ENCODE results near the gene ZNF219.

Gene ZNF219

DNA sequence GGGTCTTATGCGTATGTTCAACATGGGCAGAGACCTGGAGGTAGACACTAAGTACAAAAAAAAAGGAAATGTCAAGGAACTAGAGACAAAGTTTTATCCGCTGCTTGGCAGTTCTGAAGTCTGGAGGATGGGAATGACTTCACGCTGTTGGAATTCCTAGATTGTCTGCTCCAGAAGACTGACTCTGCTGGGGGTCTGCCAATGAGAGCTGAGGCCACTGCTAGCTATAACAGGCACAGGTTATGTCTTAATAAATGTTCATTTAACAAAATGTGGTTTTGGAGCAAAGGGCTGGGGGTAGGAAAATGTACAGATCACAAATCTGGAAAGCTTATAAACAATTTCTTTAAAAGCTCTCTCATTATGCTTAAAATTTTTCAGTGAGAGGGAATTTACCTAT, 35.0 kb downstream of the ZNF219 start:
- TF ChIP-seq, protein P1, sequence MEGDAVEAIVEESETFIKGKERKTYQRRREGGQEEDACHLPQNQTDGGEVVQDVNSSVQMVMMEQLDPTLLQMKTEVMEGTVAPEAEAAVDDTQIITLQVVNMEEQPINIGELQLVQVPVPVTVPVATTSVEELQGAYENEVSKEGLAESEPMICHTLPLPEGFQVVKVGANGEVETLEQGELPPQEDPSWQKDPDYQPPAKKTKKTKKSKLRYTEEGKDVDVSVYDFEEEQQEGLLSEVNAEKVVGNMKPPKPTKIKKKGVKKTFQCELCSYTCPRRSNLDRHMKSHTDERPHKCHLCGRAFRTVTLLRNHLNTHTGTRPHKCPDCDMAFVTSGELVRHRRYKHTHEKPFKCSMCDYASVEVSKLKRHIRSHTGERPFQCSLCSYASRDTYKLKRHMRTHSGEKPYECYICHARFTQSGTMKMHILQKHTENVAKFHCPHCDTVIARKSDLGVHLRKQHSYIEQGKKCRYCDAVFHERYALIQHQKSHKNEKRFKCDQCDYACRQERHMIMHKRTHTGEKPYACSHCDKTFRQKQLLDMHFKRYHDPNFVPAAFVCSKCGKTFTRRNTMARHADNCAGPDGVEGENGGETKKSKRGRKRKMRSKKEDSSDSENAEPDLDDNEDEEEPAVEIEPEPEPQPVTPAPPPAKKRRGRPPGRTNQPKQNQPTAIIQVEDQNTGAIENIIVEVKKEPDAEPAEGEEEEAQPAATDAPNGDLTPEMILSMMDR (IDR thresholded peaks at IDR 0.05; ENCODE audit: low read depth, low read length): no peak
- no peaks in the 10 kb centered on the region for H3K9me3 ChIP-seq
- no peaks in the 10 kb centered on the region for H3K4me1 ChIP-seq
- H3K27me3 ChIP-seq: no peaks in the 10 kb centered on the region
- no peak for DNase-seq
- no peaks in the 10 kb centered on the region for H3K36me3 ChIP-seq
- no peak overlapping the region for H3K4me3 ChIP-seq (ENCODE audit: low read depth, low read length)

DNA sequence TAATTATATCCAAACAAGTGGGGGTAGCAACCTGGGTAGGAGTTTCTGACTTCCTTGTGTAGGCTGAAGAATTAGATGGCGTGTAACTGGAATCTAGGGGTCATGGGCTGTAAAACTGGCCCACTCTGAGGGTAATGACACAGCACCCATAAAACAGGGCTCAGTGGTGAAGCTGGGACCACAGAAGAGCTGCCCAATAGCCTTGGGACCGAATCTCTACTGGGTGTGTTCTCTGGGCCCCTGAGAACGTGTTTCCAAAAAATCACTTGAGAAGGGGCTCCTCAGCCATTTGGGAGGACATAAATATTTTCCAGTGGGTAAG, 37.1 kb downstream of the ZNF219 start:
- TF ChIP-seq, protein P1 (IDR thresholded peaks at IDR 0.05; ENCODE audit: low read depth, low read length): no peak
- Histone ChIP-seq H3K36me3 (no peaks in the 10 kb centered on the region), H3K4me1 (no peaks in the 10 kb centered on the region), H3K9me3 (no peaks in the 10 kb centered on the region), H3K27me3 (no peaks in the 10 kb centered on the region), H3K4me3 (ENCODE audit: low read depth, low read length) (no peak overlapping the region)
- no peak for DNase-seq

DNA sequence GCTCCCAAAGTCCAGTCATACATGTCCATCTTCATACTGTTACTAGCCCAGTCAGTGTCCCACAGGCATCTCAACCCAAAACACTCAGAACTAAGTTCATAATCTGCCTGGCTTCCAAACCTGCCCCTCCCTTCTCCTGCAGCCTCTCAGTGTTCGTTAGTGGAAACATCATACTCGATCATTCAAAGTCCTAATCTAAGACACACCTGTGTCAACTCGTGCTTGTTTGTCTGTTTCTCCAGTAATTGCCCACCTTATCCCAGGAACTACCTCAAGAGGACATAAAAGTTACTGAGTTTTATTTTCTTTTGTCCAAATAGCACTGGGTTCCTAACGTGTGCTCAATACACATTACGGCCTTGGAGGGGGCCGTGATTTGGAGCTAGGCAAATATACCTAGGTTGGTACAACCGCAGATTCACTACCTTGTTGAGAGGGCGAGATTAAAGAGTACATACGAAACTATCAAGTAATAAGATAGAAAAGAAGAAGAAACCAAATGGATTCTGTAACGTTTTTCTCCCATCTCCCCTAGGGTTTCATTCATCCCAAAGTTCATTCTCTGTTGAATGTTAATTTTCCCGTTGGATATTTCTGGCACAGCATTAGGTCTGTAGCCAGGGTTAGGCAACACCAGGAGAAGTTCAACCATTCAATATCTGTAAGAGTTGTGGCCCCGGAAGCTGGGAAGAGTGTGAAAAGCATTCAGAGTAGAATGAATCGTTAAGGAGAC, 37.7 kb downstream of the ZNF219 start:
- no peaks in the 10 kb centered on the region for H3K4me1 ChIP-seq
- H3K9me3 ChIP-seq: no peaks in the 10 kb centered on the region
- TF ChIP-seq, protein P1 (IDR thresholded peaks at IDR 0.05; ENCODE audit: low read depth, low read length): no peak

DNA sequence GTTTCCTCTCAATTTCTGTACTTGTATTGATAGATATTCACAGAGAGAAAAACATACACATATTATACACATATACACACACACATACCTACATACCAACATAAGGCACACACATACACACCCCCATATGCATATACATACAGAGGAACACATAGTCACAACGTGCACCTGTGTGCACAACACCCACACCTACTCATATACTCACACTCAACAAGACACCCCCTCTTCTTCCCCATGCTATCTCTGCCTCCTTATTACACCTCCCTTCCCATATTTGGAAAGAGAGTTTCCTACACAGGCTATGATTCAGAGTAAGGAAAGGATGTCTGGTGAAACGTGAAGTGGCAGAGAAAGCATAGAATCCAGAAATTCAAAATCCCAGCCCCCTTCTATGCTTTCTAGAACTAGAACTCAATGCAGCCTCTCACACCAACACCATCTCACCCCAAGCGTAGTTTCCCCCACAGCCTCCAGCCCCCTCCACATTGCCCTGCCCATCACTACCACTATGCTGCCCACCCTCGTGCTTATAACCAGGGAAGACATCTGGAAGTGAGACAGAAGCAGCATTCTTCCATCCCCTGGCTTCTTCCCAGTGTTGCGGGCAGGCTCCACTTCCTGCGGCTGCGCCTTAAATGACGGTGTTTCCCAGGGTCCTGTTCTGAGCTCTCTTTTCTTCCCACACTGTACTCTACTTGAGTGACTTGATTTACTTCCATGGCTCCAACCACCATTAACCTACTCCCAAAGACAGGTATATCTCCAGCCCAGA, 38.4 kb downstream of the ZNF219 start:
- Histone ChIP-seq H3K4me3 (ENCODE audit: low read depth, low read length) (no peak overlapping the region), H3K27me3 (no peaks in the 10 kb centered on the region), H3K9me3 (no peaks in the 10 kb centered on the region), H3K36me3 (no peaks in the 10 kb centered on the region), H3K4me1 (no peaks in the 10 kb centered on the region)
- TF ChIP-seq, protein P1 (IDR thresholded peaks at IDR 0.05; ENCODE audit: low read depth, low read length): no peak
- no peak for DNase-seq

More for the DNA sequence above, 37.7 kb downstream of the ZNF219 start:
- DNase-seq: no peak
- Histone ChIP-seq H3K36me3 (no peaks in the 10 kb centered on the region), H3K4me3 (ENCODE audit: low read depth, low read length) (no peak overlapping the region), H3K27me3 (no peaks in the 10 kb centered on the region)

DNA sequence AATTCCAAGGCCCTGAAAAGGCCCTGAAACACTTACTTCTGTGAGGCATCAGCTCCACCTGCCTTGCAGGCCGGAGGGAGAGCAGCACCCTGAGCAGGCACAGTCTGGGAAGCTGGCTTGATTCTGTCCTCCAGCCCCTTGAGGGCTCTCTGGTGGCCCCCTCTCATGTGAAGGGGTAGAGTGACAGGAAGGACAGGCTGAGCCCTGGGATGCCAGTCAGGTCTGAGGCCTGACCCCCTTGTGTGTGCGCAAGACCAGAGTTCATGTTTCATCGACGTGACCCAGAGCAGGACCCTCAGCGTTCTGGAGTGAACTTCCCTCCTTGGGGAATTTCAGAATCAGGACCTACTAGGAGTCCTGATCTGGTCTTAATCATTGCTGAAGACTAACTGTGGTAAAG, 39.6 kb downstream of the ZNF219 start:
- Histone ChIP-seq H3K4me1 (no peaks in the 10 kb centered on the region; the same call in 1 of the 2 replicates), H3K9me3 (no peaks in the 10 kb centered on the region), H3K27me3 (no peaks in the 10 kb centered on the region), H3K4me3 (ENCODE audit: low read depth, low read length) (no peak overlapping the region), H3K36me3 (no peaks in the 10 kb centered on the region)
- TF ChIP-seq, protein P1 (IDR thresholded peaks at IDR 0.05; ENCODE audit: low read depth, low read length): no peak
- DNase-seq: no peak

All from BE2C (cell line).